H9 (cell line): ENCODE data around the gene PRPF38B. TPM values are rescaled to one million over a fixed set of nuclear protein-coding genes. Genes with fewer than 3 reads are reported as not detected.

Source experiments
- DNase-seq: peaks from one replicate; pipeline ENCODE4 v3.0.0-alpha.2; 2017
- H2AFZ ChIP-seq: one replicate; pipeline ENCODE4 v1.6.1; 2013; ENCODE audit warnings: mild to moderate bottlenecking, low read length, control low read depth, moderate library complexity
- H2AK5ac ChIP-seq: 2 replicates; pipeline ENCODE4 v1.6.1; 2013; ENCODE audit warnings: low read length, control low read depth, mixed read lengths; ENCODE audit not compliant: insufficient read length
- H2BK120ac ChIP-seq: one replicate; pipeline ENCODE4 v1.6.1; 2013; ENCODE audit warnings: low read depth, mild to moderate bottlenecking, low read length, control low read depth, inconsistent platforms; ENCODE audit not compliant: poor library complexity, severe bottlenecking
- H2BK12ac ChIP-seq: 2 replicates; pipeline ENCODE4 v1.6.1; 2013; ENCODE audit warnings: low read length, control low read depth, mixed read lengths, low read depth; ENCODE audit not compliant: insufficient read length
- H2BK15ac ChIP-seq: 2 replicates; pipeline ENCODE4 v1.6.1; 2013; ENCODE audit warnings: low read depth, low read length, control low read depth
- H2BK20ac ChIP-seq: one replicate; pipeline ENCODE4 v1.6.1; 2013; ENCODE audit warnings: low read depth, mild to moderate bottlenecking, low read length, control low read depth, inconsistent platforms; ENCODE audit not compliant: poor library complexity, severe bottlenecking
- H2BK5ac ChIP-seq: 2 replicates; pipeline ENCODE4 v1.6.1; 2013; ENCODE audit warnings: low read length, control low read depth, mixed read lengths; ENCODE audit not compliant: insufficient read length
- H3K14ac ChIP-seq: 2 replicates; pipeline ENCODE4 v1.6.1; 2013; ENCODE audit warnings: low read length, control low read depth; ENCODE audit not compliant: insufficient read depth
- H3K18ac ChIP-seq: 2 replicates; pipeline ENCODE4 v1.6.1; 2013; ENCODE audit warnings: low read depth, mild to moderate bottlenecking, mixed read lengths, low read length, control low read depth; ENCODE audit not compliant: insufficient read length
- H3K23ac ChIP-seq: 2 replicates; pipeline ENCODE4 v1.6.1; 2013; ENCODE audit warnings: low read length, control low read depth, mixed read lengths, low read depth; ENCODE audit not compliant: insufficient read length
- H3K23me2 ChIP-seq: 2 replicates; pipeline ENCODE4 v1.6.1; 2013; ENCODE audit warnings: low read depth, mild to moderate bottlenecking, mixed read lengths, low read length, control low read depth; ENCODE audit not compliant: insufficient read length, poor library complexity, severe bottlenecking
- H3K27ac ChIP-seq: 2 replicates; pipeline ENCODE4 v1.5.1; 2013; ENCODE audit warnings: low read length, control low read depth, mixed read lengths, low read depth; ENCODE audit not compliant: insufficient read length
- H3K27me3 ChIP-seq: 2 replicates; pipeline ENCODE4 v1.6.1; 2013; ENCODE audit warnings: low read length, control low read depth, inconsistent platforms; ENCODE audit not compliant: insufficient read depth
- H3K4ac ChIP-seq: 2 replicates; pipeline ENCODE4 v1.6.1; 2013; ENCODE audit warnings: low read depth, mild to moderate bottlenecking, control low read depth, inconsistent platforms, low read length, moderate library complexity
- H3K4me1 ChIP-seq: 2 replicates; pipeline ENCODE4 v1.6.1; 2013; ENCODE audit warnings: low read length, control low read depth, inconsistent platforms; ENCODE audit not compliant: insufficient read depth
- H3K4me2 ChIP-seq: 2 replicates; pipeline ENCODE4 v1.6.1; 2013; ENCODE audit warnings: low read length, control low read depth, mixed read lengths; ENCODE audit not compliant: insufficient read length, insufficient read depth
- H3K56ac ChIP-seq: 2 replicates; pipeline ENCODE4 v1.6.1; 2013; ENCODE audit warnings: low read depth, mild to moderate bottlenecking, mixed read lengths, low read length, control low read depth; ENCODE audit not compliant: insufficient read length
- H3K79me1 ChIP-seq: 2 replicates; pipeline ENCODE4 v1.6.1; 2013; ENCODE audit warnings: low read depth, mild to moderate bottlenecking, moderate library complexity, low read length, control low read depth, inconsistent platforms; ENCODE audit not compliant: insufficient read depth, poor library complexity, severe bottlenecking
- H3K79me2 ChIP-seq: 2 replicates; pipeline ENCODE4 v1.6.1; 2013; ENCODE audit warnings: low read length, control low read depth, inconsistent platforms; ENCODE audit not compliant: insufficient read depth
- H3K9ac ChIP-seq: 2 replicates; pipeline ENCODE4 v1.6.1; 2013; ENCODE audit warnings: low read length, control low read depth, mixed read lengths; ENCODE audit not compliant: insufficient read length; ENCODE audit errors: extremely low read depth
- H3K9me3 ChIP-seq: one replicate; pipeline ENCODE4 v1.6.1; 2013; ENCODE audit warnings: low read depth, low read length, inconsistent platforms; ENCODE audit not compliant: control insufficient read depth
- H3T11ph ChIP-seq: one replicate; pipeline ENCODE4 v1.6.1; 2013; ENCODE audit warnings: mild to moderate bottlenecking, low read length, control low read depth, inconsistent platforms
- H4K20me1 ChIP-seq: one replicate; pipeline ENCODE4 v1.6.1; 2013; ENCODE audit not compliant: control insufficient read depth, insufficient read length, insufficient read depth
- H4K5ac ChIP-seq: 2 replicates; pipeline ENCODE4 v1.6.1; 2013; ENCODE audit warnings: low read depth, mild to moderate bottlenecking, mixed read lengths, low read length, control low read depth; ENCODE audit not compliant: insufficient read length
- H4K8ac ChIP-seq: replicated peaks from 2 replicates; pipeline ENCODE4 v1.6.1; 2013; ENCODE audit warnings: low read length, control low read depth, mixed read lengths, low read depth; ENCODE audit not compliant: insufficient read length
- H4K91ac ChIP-seq: 2 replicates; pipeline ENCODE4 v1.6.1; 2013; ENCODE audit warnings: low read depth, mild to moderate bottlenecking, moderate library complexity, mixed read lengths, low read length, control low read depth; ENCODE audit not compliant: insufficient read length
- H3K27ac Mint-ChIP-seq, 3 experiments: 2 replicates in 2 of 3; 3 replicates in 1 of 3; pipeline ENCODE4 v1.8.0; 2020 to 2021; ENCODE audit warnings: mixed read lengths in 3 of 3, mild to moderate bottlenecking in 1 of 3, moderate library complexity in 1 of 3
- H3K27me3 Mint-ChIP-seq: 2 replicates; pipeline ENCODE4 v1.8.0; 2021; ENCODE audit warnings: low read depth, mild to moderate bottlenecking, moderate library complexity, mixed read lengths
- H3K36me3 Mint-ChIP-seq, 3 experiments: 2 replicates in 2 of 3; 3 replicates in 1 of 3; pipeline ENCODE4 v1.8.0; 2020 to 2021; ENCODE audit warnings: low read depth in 3 of 3, mixed read lengths in 3 of 3; ENCODE audit not compliant: insufficient read depth in 1 of 3
- H3K4me1 Mint-ChIP-seq, 2 experiments: 2 replicates each; pipeline ENCODE4 v1.8.0; 2020; ENCODE audit warnings: mixed read lengths in 2 of 2
- H3K4me3 Mint-ChIP-seq, 2 experiments: 2 replicates in 1 of 2; 3 replicates in 1 of 2; pipeline ENCODE4 v1.8.0; 2020 to 2021; ENCODE audit warnings: mild to moderate bottlenecking in 2 of 2, mixed read lengths in 2 of 2, moderate library complexity in 1 of 2
- H3K9me3 Mint-ChIP-seq, 2 experiments: 2 replicates in 1 of 2; 3 replicates in 1 of 2; pipeline ENCODE4 v1.8.0; 2020; ENCODE audit warnings: mild to moderate bottlenecking in 2 of 2, mixed read lengths in 2 of 2, moderate library complexity in 1 of 2
- CTCF ChIP-seq: fragments of 200-600 bp; sonication (generic); conservative IDR thresholded peaks from 3 replicates; pipeline ENCODE4 v1.8.0; 2021; ENCODE audit warnings: antibody characterized with exemption, mild to moderate bottlenecking
- WGBS: extraction: QIAGEN DNeasy Blood & Tissue Kit; methylation state at CpG from one replicate; pipeline ENCODE4 v1.1.7; 2013; ENCODE audit warnings: missing lambda C conversion rate, low lambda C conversion rate, mixed read lengths; ENCODE audit not compliant: insufficient read length; ENCODE audit errors: extremely low coverage; 5-methylcytosine and 5-hydroxymethylcytosine counted together
- total RNA-seq: library from RNA; stranded (reverse); gene quantifications from 2 replicates; pipeline ENCODE4 v1.2.1, GENCODE V29; 2021

The PRPF38B gene
- total RNA-seq, 1 experiment from 2014 or later: 60.0 TPM

GRCh38 chr1:108665067-108665466, 27.0 kb upstream of the PRPF38B start:
- Histone ChIP-seq H4K20me1 (no peaks in the 10 kb centered on the region), H3K14ac (no peak overlapping the region), H4K91ac (no peak overlapping the region), H4K5ac (no peak overlapping the region), H3K9ac (no peak overlapping the region), H3K23me2 (peaks cover 6% of the 10 kb centered on the region), H2BK20ac (no peak overlapping the region), H3K18ac (no peak overlapping the region), H3K4me2 (no peak overlapping the region), H3K56ac (no peak overlapping the region), H2BK5ac (no peak overlapping the region), H3K23ac (no peak overlapping the region), H3K79me2 (no peaks in the 10 kb centered on the region), H3K4ac (no peak overlapping the region), H3K79me1 (no peaks in the 10 kb centered on the region), H2AK5ac (no peak overlapping the region), H2BK120ac (no peak overlapping the region), H4K8ac (no peak overlapping the region), H3K27ac (no peak overlapping the region), H2BK12ac (no peak overlapping the region), H3K4me1 (no peaks in the 10 kb centered on the region), H2BK15ac (no peak overlapping the region), H3K9me3 (no peaks in the 10 kb centered on the region), H3K27me3 (no peaks in the 10 kb centered on the region; the same call in 1 of the 2 replicates), H2AFZ (no peak overlapping the region), H3T11ph (no peak overlapping the region)
- Mint-ChIP-seq H3K36me3 (peaks cover 0 to 4% (median 3%) of the 10 kb centered on the region in 3 experiments; a peak in 2 of 7 replicates), H3K27ac (no peak overlapping the region), H3K9me3 (peaks cover 1 to 3% of the 10 kb centered on the region in 2 experiments; a peak in 1 of 5 replicates), H3K4me3 (no peak overlapping the region), H3K27me3 (peaks cover 33% of the 10 kb centered on the region), H3K4me1 (peaks cover 0 to 3% of the 10 kb centered on the region in 2 experiments; a peak in 1 of 4 replicates)
- WGBS: no CpG with 5 or more reads among the region's 2 CpGs
- DNase-seq: no peak
- no peak for TF ChIP-seq CTCF
